ENCODE results near the gene NLRC3. TPM values are rescaled to one million over a fixed set of nuclear protein-coding genes. Genes with fewer than 3 reads are reported as not detected.

NLRC3 gene
- total RNA-seq, 1 experiment from 2014 or later = 0.15 TPM

GRCh38 chr16:3569851-3570250 lies 7.4 kb downstream of the NLRC3 start:
- intact Hi-C loops (cut with micrococcal nuclease) = no loop called here
- ChIA-PET POLR2A (no interaction called here), CTCF (no interaction called here)

More at GRCh38 chr16:3569851-3570250, 7.4 kb downstream of the NLRC3 start:
- Histone ChIP-seq H3K36me3 (ENCODE audit: control insufficient read depth in 1 of 2, insufficient read depth in 2 of 2, low read length in 2 of 2) (no peaks in the 10 kb centered on the region), H3K9me2 (ENCODE audit: insufficient read depth) (no peaks in the 10 kb centered on the region), H4K20me1 (ENCODE audit: insufficient read depth) (no peaks in the 10 kb centered on the region), H3K79me2 (ENCODE audit: insufficient read depth, low read length) (no peaks in the 10 kb centered on the region), H3K9me3 (ENCODE audit: control insufficient read depth in 1 of 2, insufficient read depth in 1 of 2, low read depth in 1 of 2, low read length in 2 of 2) (peaks cover 4 to 5% of the 10 kb centered on the region in 2 experiments; a peak in 2 of 4 replicates), H3K27ac (ENCODE audit: low read depth, low read length) (no peak overlapping the region), H3K4me1 (ENCODE audit: control insufficient read depth in 1 of 2, insufficient read depth in 2 of 2, low read length in 2 of 2) (peaks cover 0 to 6% of the 10 kb centered on the region in 2 experiments; a peak in 1 of 4 replicates), H3K4me2 (ENCODE audit: low read length) (no peak overlapping the region), H3K9ac (ENCODE audit: low read length) (no peak overlapping the region), H2AFZ (ENCODE audit: low read depth, low read length, poor library complexity, severe bottlenecking) (no peak overlapping the region), H3K4me3 (replicated peaks in 1 of 2; ENCODE audit: low read depth in 1 of 2, low read length in 2 of 2) (no peak overlapping the region), H3K27me3 (ENCODE audit: insufficient read depth, low read length) (no peaks in the 10 kb centered on the region)
- ATAC-seq (no peak), DNase-seq (ENCODE audit: low read depth, low spot score) (no peak)
- TF ChIP-seq YY1 (IDR thresholded peaks at IDR 0.05; ENCODE audit: extremely low read depth, insufficient replicate concordance, low read depth, low read length) (no peak), SP1 (IDR thresholded peaks at IDR 0.05; ENCODE audit: low read depth) (no peak), CEBPB (IDR thresholded peaks at IDR 0.05; ENCODE audit: low read depth) (no peak), CTCF (IDR thresholded peaks at IDR 0.05 in 2 of 3, conservative IDR thresholded peaks at IDR 0.05 in 1 of 3; ENCODE audit: borderline replicate concordance in 1 of 3, insufficient read depth in 1 of 3, low read depth in 2 of 3, low read length in 2 of 3) (no peak), REST (IDR thresholded peaks at IDR 0.05; ENCODE audit: low read depth) (no peak), RAD21 (IDR thresholded peaks at IDR 0.05; ENCODE audit: low read depth) (no peak), EZH2 (IDR thresholded peaks at IDR 0.05) (no peak), MAX (IDR thresholded peaks at IDR 0.05) (no peak), TCF7L2 (IDR thresholded peaks at IDR 0.05; ENCODE audit: borderline replicate concordance, extremely low read depth, insufficient read depth, insufficient read length) (no peak), ZFX (IDR thresholded peaks at IDR 0.05) (no peak), ZNF274 (IDR thresholded peaks at IDR 0.05; ENCODE audit: low read depth, low read length) (no peak), POLR2A (IDR thresholded peaks at IDR 0.05; ENCODE audit: borderline replicate concordance, extremely low read depth, insufficient read depth, insufficient read length) (no peak)
- RAD21 ChIA-PET (ENCODE audit: low non-redundant PET in 1 of 2, low total read pairs in 2 of 2, uncharacterized antibody in 2 of 2, unreplicated experiment in 2 of 2) = no interaction called here
- BruUV-seq (replicated peaks) = no TSS peak
